ENCODE data around the gene RAB37.

RAB37 gene

DNA sequence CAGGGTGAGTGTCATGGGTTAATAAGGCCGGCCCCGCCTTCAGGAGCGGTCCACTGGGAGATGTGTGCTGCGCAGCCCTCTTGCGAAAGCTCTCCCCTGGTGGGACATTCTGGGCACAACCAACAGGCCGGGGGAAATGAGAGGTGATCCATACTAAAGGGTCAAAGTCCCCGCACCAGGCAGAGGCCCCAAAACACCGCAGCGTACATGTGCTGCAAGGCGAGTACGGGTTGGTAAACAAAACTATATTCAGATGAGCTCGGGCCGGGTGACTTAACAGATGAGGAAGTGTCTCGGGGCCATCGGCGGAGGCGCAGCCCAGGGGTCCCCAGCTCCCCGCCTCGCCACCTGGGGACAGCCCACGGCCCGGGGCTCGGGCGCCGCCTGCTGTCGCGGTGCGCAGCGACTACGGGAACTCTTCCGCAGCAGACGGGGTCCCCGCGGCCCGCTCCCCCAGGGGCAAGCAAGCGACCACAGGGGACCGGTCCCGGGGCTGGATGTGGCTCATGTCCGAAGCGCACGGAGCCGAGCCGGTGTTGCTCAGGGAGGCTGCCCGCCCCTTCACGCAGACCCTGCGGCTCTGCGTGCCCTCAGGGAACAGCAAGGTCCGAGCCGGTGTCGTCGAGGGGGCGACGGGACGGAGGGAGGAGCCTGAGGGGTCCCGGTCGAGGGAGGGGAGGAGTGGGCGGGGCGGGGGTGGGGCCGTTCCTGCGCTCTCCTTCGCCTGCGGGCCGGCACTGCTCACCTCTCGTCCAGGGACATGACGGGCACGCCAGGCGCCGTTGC is at the start of gene RAB37:
Gene RAB37 (plus strand): TSS at position 744 of the 786 bp plus-strand sequence. CDS start 17 bp downstream, at position 761.
- FAIRE-seq (no peak), DNase-seq (ENCODE audit: insufficient read length, low spot score) (no peak)
- TF ChIP-seq, protein P1, sequence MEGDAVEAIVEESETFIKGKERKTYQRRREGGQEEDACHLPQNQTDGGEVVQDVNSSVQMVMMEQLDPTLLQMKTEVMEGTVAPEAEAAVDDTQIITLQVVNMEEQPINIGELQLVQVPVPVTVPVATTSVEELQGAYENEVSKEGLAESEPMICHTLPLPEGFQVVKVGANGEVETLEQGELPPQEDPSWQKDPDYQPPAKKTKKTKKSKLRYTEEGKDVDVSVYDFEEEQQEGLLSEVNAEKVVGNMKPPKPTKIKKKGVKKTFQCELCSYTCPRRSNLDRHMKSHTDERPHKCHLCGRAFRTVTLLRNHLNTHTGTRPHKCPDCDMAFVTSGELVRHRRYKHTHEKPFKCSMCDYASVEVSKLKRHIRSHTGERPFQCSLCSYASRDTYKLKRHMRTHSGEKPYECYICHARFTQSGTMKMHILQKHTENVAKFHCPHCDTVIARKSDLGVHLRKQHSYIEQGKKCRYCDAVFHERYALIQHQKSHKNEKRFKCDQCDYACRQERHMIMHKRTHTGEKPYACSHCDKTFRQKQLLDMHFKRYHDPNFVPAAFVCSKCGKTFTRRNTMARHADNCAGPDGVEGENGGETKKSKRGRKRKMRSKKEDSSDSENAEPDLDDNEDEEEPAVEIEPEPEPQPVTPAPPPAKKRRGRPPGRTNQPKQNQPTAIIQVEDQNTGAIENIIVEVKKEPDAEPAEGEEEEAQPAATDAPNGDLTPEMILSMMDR (IDR thresholded peaks at IDR 0.05; ENCODE audit: insufficient read depth, missing control alignments): peak; percentile 18

GRCh38 chr17:74687886-74688285 is 49.2 kb upstream of the RAB37 start:
- DNase-seq (ENCODE audit: insufficient read length, low spot score) (no peak), FAIRE-seq (no peak)
- TF ChIP-seq, protein P1 (IDR thresholded peaks at IDR 0.05; ENCODE audit: insufficient read depth, missing control alignments): no peak

- TF ChIP-seq, protein P1 (IDR thresholded peaks at IDR 0.05; ENCODE audit: insufficient read depth, missing control alignments): no peak
- no peak for FAIRE-seq
- no peak for DNase-seq (ENCODE audit: insufficient read length, low spot score)
Observed at GRCh38 chr17:74690409-74690825, 46.6 kb upstream of the RAB37 start.

DNA sequence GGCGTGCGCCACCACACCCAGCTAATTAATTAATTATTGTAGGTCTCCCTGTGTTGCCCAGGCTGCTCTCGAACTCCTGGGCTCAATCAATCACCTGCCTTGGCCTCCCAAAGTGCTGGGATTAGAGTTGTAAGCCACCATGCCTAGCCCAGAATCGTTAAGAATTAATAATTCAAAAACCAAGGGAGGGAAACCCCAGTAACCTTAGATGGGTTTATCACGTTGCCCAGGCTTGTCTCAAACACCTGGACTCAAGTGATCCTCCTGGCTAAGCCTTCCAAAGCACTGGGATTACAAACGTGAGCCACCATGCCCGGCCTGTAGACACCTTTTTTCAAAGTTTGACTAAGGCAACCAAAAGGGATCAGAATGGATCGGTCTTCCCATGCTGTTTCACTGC is 45.9 kb upstream of the RAB37 start:
- FAIRE-seq (no peak), DNase-seq (ENCODE audit: insufficient read length, low spot score) (no peak)
- TF ChIP-seq, protein P1 (IDR thresholded peaks at IDR 0.05; ENCODE audit: insufficient read depth, missing control alignments): no peak

GRCh38 chr17:74694081-74694480 is 43.0 kb upstream of the RAB37 start:
- TF ChIP-seq, protein P1 (IDR thresholded peaks at IDR 0.05; ENCODE audit: insufficient read depth, missing control alignments): no peak
- FAIRE-seq: no peak
- DNase-seq (ENCODE audit: insufficient read length, low spot score): no peak

GRCh38 chr17:74695629-74696028 is 41.4 kb upstream of the RAB37 start:
- TF ChIP-seq, protein P1 (IDR thresholded peaks at IDR 0.05; ENCODE audit: insufficient read depth, missing control alignments): no peak
- FAIRE-seq (no peak), DNase-seq (ENCODE audit: insufficient read length, low spot score) (no peak)

- no peak for DNase-seq (ENCODE audit: insufficient read length, low spot score)
- TF ChIP-seq, protein P1 (IDR thresholded peaks at IDR 0.05; ENCODE audit: insufficient read depth, missing control alignments): no peak
- no peak for FAIRE-seq
Observed at GRCh38 chr17:74697515-74697914, 39.5 kb upstream of the RAB37 start.

Data from D721Med (cell line).